HG03060 (cell line): Measurements from ENCODE around the gene PRSS1.
"Not testable (repeated sequence)": the region's sequence is repeated elsewhere in the genome, so short reads cannot be mapped to it uniquely, and the experiment has no call there.

Source experiments
- ATAC-seq: cut with Tn5 transposase; IDR thresholded peaks from one replicate; pipeline ENCODE4 v1.9.1; 2021; ENCODE audit warnings: low read depth, moderate number of reproducible peaks; ENCODE audit not compliant: unreplicated experiment

The PRSS1 gene

DNA sequence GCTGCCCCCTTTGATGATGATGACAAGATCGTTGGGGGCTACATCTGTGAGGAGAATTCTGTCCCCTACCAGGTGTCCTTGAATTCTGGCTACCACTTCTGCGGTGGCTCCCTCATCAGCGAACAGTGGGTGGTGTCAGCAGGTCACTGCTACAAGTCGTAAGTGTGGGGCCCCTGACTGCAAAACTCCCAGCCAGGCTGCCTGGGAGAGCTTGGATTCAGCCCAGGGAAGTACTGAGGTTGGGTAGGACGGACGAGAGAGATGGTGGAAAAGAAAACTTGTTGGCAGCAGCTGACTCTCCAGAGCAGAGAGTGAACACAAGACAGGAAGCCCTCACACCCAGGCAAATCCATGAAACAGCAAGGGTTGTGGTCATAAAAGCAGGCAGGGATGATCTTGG, 22.8 kb downstream of the PRSS1 start:
- no peak for ATAC-seq

DNA sequence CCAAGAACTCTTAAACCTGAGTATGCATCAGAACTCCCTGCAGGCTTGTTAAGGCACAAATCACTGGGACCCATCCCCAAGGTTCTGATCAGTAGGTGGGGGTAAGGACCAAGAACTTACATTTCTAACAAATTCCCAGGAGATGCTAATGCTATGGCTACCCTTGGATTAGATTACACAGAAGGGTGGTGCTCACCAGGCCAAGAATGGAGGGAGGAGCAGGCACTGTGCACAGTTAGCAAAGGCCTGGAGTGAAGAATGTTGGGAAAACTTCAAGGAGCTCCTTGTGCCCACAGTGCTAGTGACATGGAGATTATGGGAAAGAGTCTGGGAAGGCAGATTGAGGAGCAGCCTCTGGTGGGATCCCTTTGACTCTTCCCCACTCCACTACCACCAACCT, 23.4 kb downstream of the PRSS1 start:
- ATAC-seq, result no peak

- ATAC-seq, result no peak
Observed at GRCh38 chr7:142773230-142773629, 24.0 kb downstream of the PRSS1 start.

- ATAC-seq, result no peak
Observed at GRCh38 chr7:142773937-142774744, 24.9 kb downstream of the PRSS1 start.

DNA sequence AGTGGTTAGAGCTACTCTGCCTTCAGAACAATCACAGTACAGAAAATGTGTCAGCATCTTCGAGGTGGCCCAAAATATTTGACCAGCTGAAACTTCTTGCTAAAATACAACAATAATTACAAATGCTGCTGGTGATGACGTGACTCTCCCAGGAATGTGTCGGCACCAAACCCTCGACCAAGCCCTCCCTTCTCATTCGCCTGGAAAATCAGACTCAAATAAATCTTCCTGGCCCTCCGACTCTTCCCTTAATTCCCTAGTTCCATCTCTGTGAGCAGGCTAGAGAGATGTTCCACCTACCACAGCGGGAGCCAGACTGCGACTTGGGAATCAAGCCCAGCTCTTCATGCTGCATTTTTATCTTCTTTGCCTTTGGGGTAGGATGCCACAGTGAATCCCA, 25.6 kb downstream of the PRSS1 start:
- ATAC-seq, result no peak

DNA sequence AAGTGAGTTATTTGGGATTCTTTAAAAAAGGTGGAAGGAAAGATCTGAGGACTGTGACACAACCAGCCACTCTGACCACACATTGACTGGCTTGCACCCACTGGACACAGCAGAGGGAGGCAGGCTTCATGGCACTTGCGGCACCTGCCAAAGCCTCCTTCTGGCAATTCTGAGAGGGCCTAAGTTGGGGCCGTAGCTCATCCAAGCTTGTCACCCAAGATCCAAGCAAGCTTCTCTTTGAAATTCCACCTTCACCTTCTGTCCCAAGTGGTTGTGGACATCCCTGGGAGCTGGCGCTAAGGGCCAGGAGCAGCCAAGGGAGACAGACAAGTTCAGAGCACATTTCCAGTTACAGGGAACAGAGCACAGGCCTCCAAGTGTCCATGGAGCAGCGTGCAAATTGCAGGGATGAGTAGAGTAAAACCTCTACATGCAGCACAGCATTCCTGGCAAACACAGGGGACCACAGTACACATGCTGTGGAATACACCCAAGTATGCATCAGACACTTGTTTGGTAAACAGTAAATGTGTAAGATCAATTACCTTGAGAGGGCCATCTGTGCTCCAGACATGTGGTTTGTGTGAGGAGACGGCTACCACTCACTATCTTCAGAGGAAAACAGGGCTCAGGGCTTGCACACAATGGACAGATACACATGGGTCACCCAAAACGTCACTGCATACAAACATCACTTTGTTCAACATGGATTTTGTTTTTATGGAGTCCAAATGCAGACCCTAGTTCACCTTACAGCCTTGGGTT, 26.3 kb downstream of the PRSS1 start:
- not testable (repeated sequence) for ATAC-seq

DNA sequence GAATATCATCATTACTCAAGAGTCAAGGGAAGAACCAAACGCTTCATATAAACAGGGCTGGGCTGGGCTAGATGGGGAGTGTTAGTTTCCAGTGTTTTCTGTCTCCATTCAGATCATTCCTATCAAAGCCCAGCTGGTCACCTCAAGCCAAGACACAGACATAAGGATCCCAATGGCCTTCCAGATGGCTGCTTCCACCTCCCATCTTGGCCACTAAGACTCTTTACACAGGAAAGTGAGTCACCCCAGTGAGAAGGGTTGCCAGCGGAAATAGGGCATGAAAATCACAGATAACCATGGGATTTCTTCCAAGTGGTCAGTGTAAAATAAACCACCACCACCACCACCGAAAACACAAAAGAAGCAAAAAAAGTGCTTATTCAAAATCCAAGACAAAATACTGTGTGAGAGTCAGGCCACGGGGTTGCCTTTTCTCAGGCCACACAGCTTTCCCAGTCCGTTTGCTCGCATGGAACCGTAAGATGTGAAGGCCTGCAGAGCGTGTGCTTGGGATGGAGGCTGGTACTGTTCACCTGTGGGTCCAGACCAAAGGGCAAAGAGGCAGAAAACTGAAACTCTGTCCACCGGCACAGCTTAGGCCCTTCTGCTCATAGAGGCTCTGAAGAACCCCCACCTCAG, 27.1 kb downstream of the PRSS1 start:
- ATAC-seq, result no peak

GRCh38 chr7:142776845-142777225, 27.6 kb downstream of the PRSS1 start:
- not testable (repeated sequence) for ATAC-seq

- no peak for ATAC-seq
Observed at GRCh38 chr7:142777318-142777717, 28.0 kb downstream of the PRSS1 start.

DNA sequence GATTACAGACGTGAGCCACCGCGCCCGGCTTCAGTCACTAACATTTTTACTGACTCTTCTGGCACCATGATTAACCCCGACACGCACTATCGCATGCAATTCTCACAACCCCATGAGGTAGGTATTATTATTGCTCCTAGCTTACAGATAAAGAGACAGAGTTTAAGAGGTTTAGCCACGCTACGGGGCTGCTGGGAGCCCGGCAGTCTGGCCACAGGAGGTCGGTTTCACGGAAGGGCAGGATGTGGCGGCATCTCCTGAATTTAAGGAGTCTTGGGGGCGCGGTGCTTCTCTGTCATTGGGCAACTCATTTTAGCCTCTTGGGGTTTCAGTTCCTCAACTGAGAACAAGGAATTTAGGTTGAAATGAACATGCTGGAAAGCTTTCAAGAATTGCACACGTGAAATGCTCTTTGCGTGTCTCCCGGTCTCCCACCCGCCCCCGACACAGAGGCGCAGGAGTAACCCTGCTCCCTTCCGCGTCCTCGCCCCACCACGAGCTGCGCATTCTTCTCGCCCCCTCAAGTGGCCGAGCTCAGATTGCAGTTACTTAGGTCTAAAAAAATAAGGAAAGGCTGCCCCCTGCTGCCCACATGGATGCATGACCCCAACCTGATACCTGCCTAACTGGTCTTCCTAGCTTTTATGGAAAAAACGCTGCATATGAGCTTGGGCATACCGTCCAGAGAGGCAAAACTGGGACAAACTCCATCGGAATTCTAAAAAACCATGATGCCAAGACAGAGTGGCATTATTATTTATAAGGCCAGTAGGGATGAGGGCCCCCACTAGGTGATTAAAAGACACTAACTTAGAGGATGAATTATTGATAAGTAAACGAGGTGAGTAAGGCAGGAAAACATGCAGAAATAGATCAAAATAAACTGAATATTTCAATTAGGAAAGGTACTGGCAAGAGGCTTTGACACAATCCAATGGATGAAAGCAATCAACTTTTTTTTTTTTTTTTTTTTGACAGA, 33.9 kb downstream of the PRSS1 start:
- ATAC-seq, result peak; percentile 94

GRCh38 chr7:142784096-142784495, 34.8 kb downstream of the PRSS1 start:
- ATAC-seq, result no peak

DNA sequence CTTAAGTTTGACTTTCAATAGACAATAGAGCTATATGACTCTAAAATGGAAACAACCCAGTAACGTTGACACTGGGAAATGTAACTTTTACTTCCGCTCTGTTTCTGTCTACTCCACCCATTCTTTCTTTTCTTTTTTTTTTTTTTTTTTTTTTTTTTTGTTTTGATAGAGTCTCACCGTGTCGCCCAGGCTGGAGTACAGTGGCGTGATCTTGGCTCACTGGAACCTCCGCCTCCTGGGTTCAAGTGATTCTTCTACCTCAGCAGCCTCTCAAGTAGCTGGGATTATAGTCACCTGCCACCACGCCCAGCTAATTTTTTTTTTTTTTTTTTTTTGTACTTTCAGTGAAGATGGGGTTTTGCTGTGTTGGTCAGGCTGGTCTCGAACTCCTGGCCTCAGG, 35.4 kb downstream of the PRSS1 start:
- no peak for ATAC-seq

GRCh38 chr7:142785841-142786250, 36.6 kb downstream of the PRSS1 start:
- ATAC-seq, result no peak

- ATAC-seq, result no peak
Observed at GRCh38 chr7:142787034-142787768, 37.9 kb downstream of the PRSS1 start.

DNA sequence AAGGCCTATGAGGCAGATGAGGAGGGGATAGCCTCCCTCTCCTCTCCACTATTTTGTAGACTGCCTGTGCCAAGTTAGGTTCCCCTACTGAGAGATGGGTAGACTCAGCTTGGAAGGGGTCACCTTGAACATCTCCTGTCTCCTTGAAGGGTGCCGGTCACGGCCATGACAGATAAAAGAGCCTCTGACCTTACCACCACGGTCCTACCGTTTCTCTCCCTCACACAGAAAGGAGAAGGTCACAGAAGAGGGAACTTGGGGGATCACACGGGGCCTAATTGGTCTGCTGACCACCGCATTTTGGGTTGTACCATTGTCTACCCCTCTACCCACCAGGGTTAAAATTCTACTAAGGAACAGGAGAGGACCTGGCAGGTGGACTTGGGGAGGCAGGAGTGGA, 38.5 kb downstream of the PRSS1 start:
- ATAC-seq, result no peak

GRCh38 chr7:142788303-142789289, 39.3 kb downstream of the PRSS1 start:
- ATAC-seq, result no peak

- ATAC-seq, result no peak
Observed at GRCh38 chr7:142789441-142789840, 40.2 kb downstream of the PRSS1 start.

DNA sequence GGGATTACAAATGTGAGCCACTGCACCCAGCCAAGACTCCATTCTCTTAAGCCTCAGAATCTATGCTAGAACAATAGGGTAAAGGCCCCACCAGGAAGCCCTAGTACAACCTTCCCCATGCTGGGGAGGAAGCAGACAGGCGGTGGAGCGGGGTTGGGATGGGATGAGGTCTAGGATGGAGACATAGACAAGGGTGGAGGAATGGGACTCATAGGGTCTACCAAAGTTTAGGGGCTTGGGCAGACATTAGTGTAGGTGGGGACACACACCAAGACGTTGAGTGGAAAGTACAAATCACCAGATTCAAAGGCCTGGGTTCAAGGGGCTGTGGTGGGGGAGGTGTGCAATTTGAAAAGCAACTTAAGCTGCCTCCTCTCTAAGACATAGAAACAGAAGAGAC, 40.8 kb downstream of the PRSS1 start:
- ATAC-seq, result no peak
